AG04449 (cell line): Measurements from ENCODE around the gene ANKRD35.
"Not testable (repeated sequence)": the region's sequence is repeated elsewhere in the genome, so short reads cannot be mapped to it uniquely, and the experiment has no call there.

ENCODE experiments used
- CTCF ChIA-PET: fragments of 350-600 bp; formaldehyde crosslinking; extraction: SDS; loops from one replicate; lab custom pipeline; 2021; ENCODE audit warnings: antibody characterized with exemption; lab: Yijun Ruan, JAX
- POLR2A ChIA-PET: fragments of 400-600, 350-600 bp; formaldehyde crosslinking; extraction: SDS; loops from one replicate; lab custom pipeline; 2020; ENCODE audit warnings: antibody characterized with exemption, inconsistent platforms; lab: Yijun Ruan, JAX
- DNase-seq: peaks from one replicate; pipeline ENCODE4 v3.0.0-alpha.2; 2010; ENCODE audit warnings: low read depth, low spot score
- H3K4me3 ChIP-seq: 2 replicates; pipeline ENCODE4 v1.5.1; 2011; ENCODE audit warnings: low read depth, mild to moderate bottlenecking, control low read depth, low read length
- CTCF ChIP-seq: IDR thresholded peaks from one replicate; pipeline ENCODE4 v1.5.1; 2011; ENCODE audit warnings: mild to moderate bottlenecking, moderate library complexity, low read length, control low read depth, inconsistent platforms; ENCODE audit not compliant: insufficient read depth; ENCODE audit errors: missing control alignments

ANKRD35 gene

GRCh38 chr1:145845514-145846161 lies 40.0 kb downstream of the ANKRD35 start, which contains the start of gene NUDT17:
TSS of gene NUDT17 (plus strand) at chr1:145845630. CDS start at chr1:145845641, 11 bp downstream.
- CTCF ChIA-PET: interaction anchor here (0.7 to 10.9 kb wide), 46 partner anchors 7 to 202 kb away, joined by 3 to 252 read pairs (median 4); partner anchors contain the start of genes ANKRD34A, ANKRD35, ITGA10 and PEX11B
- peak; percentile 94 for TF ChIP-seq CTCF
- DNase-seq: no peak
- peak within 1 kb of the TSS; percentile 70 for H3K4me3 ChIP-seq
- POLR2A ChIA-PET: interaction anchor here (0.5 to 7.5 kb wide), 8 partner anchors 11 to 171 kb away, joined by 3 to 80 read pairs (median 4); partner anchors contain the start of genes PIAS3, POLR3C and RNF115

GRCh38 chr1:145845144-145845513 lies 40.5 kb downstream of the ANKRD35 start:
- CTCF ChIA-PET: interaction anchor here (0.7 to 10.9 kb wide), 44 partner anchors 11 to 203 kb away, joined by 3 to 252 read pairs (median 4); partner anchors contain the start of genes ANKRD34A, ANKRD35, ITGA10 and PEX11B
- peak overlapping the region; percentile 70 for H3K4me3 ChIP-seq
- no peak for DNase-seq
- POLR2A ChIA-PET: interaction anchor here (0.6 to 7.5 kb wide), 6 partner anchors 14 to 82 kb away, joined by 3 to 80 read pairs (median 4); partner anchors contain the start of genes PIAS3, POLR3C, RBM8A and RNF115
- no peak for TF ChIP-seq CTCF

DNA sequence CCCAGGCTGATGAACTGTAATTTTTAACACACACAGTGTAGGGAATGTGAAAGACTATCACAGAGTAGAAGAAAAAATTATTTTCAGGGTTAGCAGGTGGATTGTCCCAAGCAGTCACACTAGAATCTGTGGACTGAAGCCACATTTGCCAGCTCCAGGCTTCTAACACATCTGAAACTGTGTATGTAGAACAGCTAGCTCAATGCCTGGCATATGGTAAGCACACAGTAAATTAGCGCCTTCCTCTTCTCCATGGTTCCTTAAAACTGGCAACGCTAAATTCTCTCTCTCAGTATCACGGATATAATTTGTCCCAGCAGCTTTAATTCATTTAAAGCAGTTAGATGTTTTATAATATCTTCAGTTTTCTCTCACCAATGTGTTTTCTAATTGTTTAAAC lies 42.6 kb downstream of the ANKRD35 start:
- DNase-seq: no peak
- POLR2A ChIA-PET: interaction anchor here (0.5 to 0.9 kb wide), 3 partner anchors 16 to 64 kb away, joined by 3 to 4 read pairs (median 4); partner anchors contain the start of gene PIAS3
- no peak overlapping the region for H3K4me3 ChIP-seq
- CTCF ChIA-PET: interaction anchor here (0.8 to 10.9 kb wide), 7 partner anchors 9 to 170 kb away, joined by 3 to 252 read pairs (median 136); partner anchors contain the start of genes ITGA10, PIAS3, POLR3C and RBM8A
- TF ChIP-seq CTCF: no peak

GRCh38 chr1:145837656-145838055 lies 48.0 kb downstream of the ANKRD35 start:
- ChIA-PET POLR2A (no interaction called here), CTCF (interaction anchor here (0.6 to 2.1 kb wide), 3 partner anchors 9 to 196 kb away, joined by 3 to 14 read pairs (median 5); partner anchors contain the start of gene NUDT17)
- TF ChIP-seq CTCF: no peak
- H3K4me3 ChIP-seq: no peak overlapping the region
- no peak for DNase-seq

DNA sequence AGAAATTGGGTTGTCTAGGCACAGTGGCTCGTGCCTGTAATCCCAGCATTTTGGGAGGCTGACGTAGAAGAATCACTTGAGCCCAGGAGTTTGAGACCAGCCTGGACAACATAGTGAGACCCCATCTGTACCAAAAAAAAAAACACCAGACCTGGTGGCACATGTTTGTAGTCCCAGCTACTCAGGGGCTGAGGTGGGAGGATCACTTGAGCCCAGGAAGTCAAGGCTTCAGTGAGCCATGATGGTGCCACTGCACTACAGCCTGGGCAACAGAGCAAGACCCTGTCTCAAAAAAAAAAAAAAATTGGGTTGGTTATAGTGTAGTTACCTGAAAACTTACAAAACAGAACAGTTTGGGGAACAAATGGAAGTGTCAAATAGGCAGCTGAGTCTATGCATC lies 54.9 kb downstream of the ANKRD35 start:
- not testable (repeated sequence) for H3K4me3 ChIP-seq, DNase-seq
- POLR2A ChIA-PET: interaction anchor here (0.7 kb wide), 1 partner anchor 62 kb away, joined by 3 read pairs; no protein-coding TSS in a partner anchor
- CTCF ChIA-PET: interaction anchor here (1.1 to 8.6 kb wide), 2 partner anchors 16 to 110 kb away, joined by 4 to 136 read pairs; partner anchors contain the start of gene NUDT17

GRCh38 chr1:145828367-145829026 lies 57.2 kb downstream of the ANKRD35 start:
- no peak for TF ChIP-seq CTCF
- POLR2A ChIA-PET: interaction anchor here (0.6 kb wide), 1 partner anchor 17 kb away, joined by 5 read pairs; no protein-coding TSS in a partner anchor
- CTCF ChIA-PET: interaction anchor here (0.8 to 8.6 kb wide), 4 partner anchors 12 to 205 kb away, joined by 3 to 136 read pairs (median 7); partner anchors contain the start of gene NUDT17
- no peak for DNase-seq
- H3K4me3 ChIP-seq: no peak overlapping the region
